OCI-LY3 (cell line): ENCODE measurements around the gene TAX1BP1.

ENCODE experiments used
- CTCF ChIP-seq: fragments of 200-600, 300-600 bp; sonication (generic); IDR thresholded peaks from 2 replicates; pipeline ENCODE4 v1.5.1; 2014; ENCODE audit warnings: antibody characterized with exemption, low read length, low read depth
- EZH2phosphoT487 ChIP-seq: fragments of 200-600 bp; shearing (Covaris generic); IDR thresholded peaks from 2 replicates; pipeline ENCODE4 v1.6.1; 2018; ENCODE audit warnings: antibody characterized with exemption, mixed run types, low read depth

GRCh38 chr7:27705200-27705594 is 34.8 kb upstream of the TAX1BP1 start:
- TF ChIP-seq CTCF (no peak), EZH2phosphoT487 (no peak)
